Fibroblast of the aortic adventitia (primary cell): ENCODE data around the gene CRHR2. TPM values are rescaled to one million over a fixed set of nuclear protein-coding genes. Genes with fewer than 3 reads are reported as not detected.

ENCODE experiments used
- DNase-seq: peaks from one replicate; pipeline ENCODE4 v3.0.0-alpha.2; 2010; ENCODE audit warnings: low read depth
- H3K4me3 ChIP-seq: 2 replicates; pipeline ENCODE4 v1.5.1; 2011; ENCODE audit warnings: low read depth, mild to moderate bottlenecking, control low read depth, low read length, moderate library complexity
- CTCF ChIP-seq: IDR thresholded peaks from 2 replicates; pipeline ENCODE4 v1.5.1; 2011; ENCODE audit warnings: mild to moderate bottlenecking, low read length, control low read depth, inconsistent platforms; ENCODE audit not compliant: insufficient read depth
- total RNA-seq: library from RNA; depleted of rRNA; stranded (reverse); fragments of >200 nt; gene quantifications from 2 replicates; pipeline ENCODE4 v1.2.3, GENCODE V29; 2012; ENCODE audit warnings: low replicate concordance

Gene CRHR2
- total RNA-seq, 1 donor: not detected

DNA sequence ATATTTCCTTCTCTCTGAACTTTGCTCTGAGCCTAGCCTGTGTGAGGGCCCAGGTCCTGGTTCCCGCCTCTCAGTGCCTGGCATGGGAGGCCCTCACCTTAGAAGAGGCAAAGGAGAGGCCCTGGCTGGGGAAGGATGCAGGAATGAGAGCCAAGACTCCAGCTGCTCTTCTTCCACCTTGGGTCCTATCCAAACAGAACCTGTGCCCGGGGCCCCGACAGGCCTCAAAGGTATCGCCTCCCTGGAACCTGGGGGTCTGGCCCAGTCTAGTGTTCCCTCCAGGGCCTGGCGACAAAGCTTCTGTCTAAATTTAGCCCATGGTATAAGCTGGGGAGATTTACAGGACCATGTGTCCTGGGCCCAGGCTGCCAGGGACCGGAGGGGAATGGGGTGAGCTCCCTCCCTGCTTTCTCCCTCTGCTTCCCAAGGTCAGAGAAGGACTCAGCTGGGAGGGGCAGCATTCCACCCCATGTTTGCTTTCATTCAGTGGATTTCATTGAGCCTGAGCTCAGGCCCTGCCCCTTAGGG is 12.0 kb upstream of the CRHR2 start:
- H3K4me3 ChIP-seq: no peak overlapping the region
- no peak for DNase-seq
- no peak for TF ChIP-seq CTCF

DNA sequence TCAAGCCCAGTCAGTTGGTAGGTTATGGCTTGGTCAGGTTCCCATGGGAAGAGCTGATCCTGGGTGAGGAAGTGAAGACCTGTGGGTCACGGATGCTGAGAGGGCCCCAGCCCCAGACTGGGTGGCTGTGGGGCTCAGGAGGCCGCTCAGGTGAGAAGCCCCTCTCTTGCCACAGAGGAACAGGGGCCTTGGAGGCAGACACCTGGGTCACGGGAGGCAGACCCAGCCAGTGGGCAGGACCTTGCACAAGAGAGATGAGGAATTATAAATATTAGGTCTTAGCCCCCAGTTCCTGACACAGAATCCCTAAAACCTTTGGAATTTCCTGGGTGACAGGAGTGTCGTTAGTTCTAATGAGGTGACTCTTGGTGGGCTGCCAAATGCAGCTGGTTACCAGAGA is 10.6 kb upstream of the CRHR2 start:
- TF ChIP-seq CTCF: no peak
- H3K4me3 ChIP-seq: no peak overlapping the region
- DNase-seq: no peak

DNA sequence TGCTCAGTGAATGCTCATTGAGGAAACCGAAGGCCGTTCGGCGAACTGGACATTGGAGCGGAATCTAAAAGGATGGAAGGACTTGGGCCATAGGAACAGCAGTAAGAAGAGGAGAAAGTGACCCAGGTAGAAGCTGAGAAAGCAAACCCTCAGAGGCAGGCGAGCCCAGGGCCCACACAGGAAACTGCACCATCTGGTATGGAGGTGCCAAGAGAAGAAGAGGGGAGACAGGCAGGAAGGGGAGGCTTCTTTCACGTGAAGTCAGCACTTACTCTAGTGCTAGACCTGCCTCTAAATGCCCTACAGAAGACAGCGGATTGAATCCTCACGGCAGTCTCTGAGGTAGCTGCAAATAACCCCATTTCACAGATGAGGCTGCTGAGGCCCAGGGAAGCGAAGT is 10.2 kb upstream of the CRHR2 start:
- no peak for DNase-seq
- no peak overlapping the region for H3K4me3 ChIP-seq
- no peak for TF ChIP-seq CTCF

DNA sequence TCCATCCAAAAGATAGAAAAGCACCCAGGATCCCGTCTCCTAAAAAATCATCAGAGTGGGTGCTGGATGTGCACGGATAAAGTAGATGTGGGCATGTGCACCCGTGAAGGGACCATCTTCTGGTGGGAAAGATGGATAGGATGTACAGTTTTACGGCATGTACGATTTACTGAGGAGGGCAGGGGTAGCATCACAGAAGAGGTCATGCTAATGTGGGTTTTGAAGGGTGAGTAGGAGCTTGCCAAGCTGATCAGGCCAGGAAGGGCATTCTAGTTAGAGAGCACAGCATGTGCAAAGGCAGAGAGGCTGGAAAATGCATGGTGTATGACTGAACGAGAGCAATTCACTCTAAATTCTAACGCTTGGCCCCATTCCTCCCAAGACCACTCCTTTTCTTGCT is 7.8 kb upstream of the CRHR2 start:
- DNase-seq: no peak
- no peak for TF ChIP-seq CTCF

GRCh38 chr7:30688718-30689221 is 6.5 kb upstream of the CRHR2 start:
- H3K4me3 ChIP-seq: no peak overlapping the region
- peak; percentile 9 for DNase-seq
- TF ChIP-seq CTCF: no peak

More for the DNA sequence above, 7.8 kb upstream of the CRHR2 start:
- H3K4me3 ChIP-seq: no peak overlapping the region

DNA sequence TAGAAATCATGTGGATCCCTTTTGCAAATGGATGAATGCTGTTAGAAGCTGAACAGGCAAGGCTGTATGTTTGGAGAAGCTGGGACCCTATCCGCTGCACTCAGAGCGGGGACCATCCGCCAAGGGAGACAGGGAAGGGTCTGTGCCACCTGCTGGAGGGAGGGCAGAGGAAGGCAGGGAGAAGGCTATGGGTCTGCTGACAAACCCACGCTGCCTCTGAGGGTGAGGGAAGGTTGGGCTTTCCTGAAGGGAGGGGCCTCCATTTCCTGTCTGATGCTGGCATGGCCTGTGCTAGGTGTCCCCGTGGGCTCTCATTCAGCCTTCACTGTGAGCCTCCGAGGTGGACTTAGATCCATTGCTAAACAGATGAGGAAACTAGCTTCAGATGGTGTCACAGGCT is 5.3 kb upstream of the CRHR2 start:
- no peak for DNase-seq
- no peak overlapping the region for H3K4me3 ChIP-seq
- TF ChIP-seq CTCF: no peak

GRCh38 chr7:30684351-30684750 is 2.1 kb upstream of the CRHR2 start:
- DNase-seq: no peak
- no peak overlapping the region for H3K4me3 ChIP-seq
- TF ChIP-seq CTCF: no peak
